NB4 (cell line): Measurements from ENCODE around the gene TRMT44.

Source experiments
- MYC ChIP-seq: IDR thresholded peaks from 2 replicates; pipeline ENCODE4 v1.6.1; 2011; ENCODE audit warnings: low read depth, low read length
- POLR2A ChIP-seq: IDR thresholded peaks from 2 replicates; pipeline ENCODE4 v1.6.1; 2011; ENCODE audit warnings: mild to moderate bottlenecking; ENCODE audit not compliant: insufficient read length; ENCODE audit errors: extremely low read depth
- TF ChIP-seq, protein P1 (sequence below): IDR thresholded peaks from one replicate; pipeline ENCODE4 v1.5.1; 2012; ENCODE audit warnings: low read depth, low read length
- TF ChIP-seq, protein P2 (sequence below): IDR thresholded peaks from 2 replicates; pipeline ENCODE4 v1.6.1; 2011; ENCODE audit warnings: low read depth, low read length

DNA sequence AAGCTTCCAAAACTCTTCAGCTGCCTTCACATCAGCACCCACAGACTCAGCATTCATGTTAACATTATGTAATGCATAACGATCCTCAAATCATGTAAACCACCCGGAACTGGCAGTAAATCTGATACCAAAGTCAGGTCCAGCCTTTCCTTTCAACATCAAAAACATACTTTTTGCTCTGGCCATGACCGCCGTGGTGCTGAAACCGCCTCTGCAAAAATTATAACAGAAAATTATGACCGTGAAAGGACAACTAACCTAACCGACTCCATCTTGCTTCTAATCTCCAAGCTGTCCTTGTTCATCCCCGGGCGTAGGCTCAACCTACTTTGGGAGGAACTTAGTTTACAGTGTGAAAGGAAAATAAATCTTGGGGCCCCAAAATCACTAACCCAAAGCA, 51.6 kb downstream of the TRMT44 start:
- TF ChIP-seq, protein P1, sequence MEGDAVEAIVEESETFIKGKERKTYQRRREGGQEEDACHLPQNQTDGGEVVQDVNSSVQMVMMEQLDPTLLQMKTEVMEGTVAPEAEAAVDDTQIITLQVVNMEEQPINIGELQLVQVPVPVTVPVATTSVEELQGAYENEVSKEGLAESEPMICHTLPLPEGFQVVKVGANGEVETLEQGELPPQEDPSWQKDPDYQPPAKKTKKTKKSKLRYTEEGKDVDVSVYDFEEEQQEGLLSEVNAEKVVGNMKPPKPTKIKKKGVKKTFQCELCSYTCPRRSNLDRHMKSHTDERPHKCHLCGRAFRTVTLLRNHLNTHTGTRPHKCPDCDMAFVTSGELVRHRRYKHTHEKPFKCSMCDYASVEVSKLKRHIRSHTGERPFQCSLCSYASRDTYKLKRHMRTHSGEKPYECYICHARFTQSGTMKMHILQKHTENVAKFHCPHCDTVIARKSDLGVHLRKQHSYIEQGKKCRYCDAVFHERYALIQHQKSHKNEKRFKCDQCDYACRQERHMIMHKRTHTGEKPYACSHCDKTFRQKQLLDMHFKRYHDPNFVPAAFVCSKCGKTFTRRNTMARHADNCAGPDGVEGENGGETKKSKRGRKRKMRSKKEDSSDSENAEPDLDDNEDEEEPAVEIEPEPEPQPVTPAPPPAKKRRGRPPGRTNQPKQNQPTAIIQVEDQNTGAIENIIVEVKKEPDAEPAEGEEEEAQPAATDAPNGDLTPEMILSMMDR: no peak
- TF ChIP-seq POLR2A (no peak), MYC (no peak)
- TF ChIP-seq, protein P2, sequence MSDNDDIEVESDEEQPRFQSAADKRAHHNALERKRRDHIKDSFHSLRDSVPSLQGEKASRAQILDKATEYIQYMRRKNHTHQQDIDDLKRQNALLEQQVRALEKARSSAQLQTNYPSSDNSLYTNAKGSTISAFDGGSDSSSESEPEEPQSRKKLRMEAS: no peak
